ENCODE results near the gene KLHL20.
"Not testable (repeated sequence)": the region's sequence is repeated elsewhere in the genome, so short reads cannot be mapped to it uniquely, and the experiment has no call there.

DNA sequence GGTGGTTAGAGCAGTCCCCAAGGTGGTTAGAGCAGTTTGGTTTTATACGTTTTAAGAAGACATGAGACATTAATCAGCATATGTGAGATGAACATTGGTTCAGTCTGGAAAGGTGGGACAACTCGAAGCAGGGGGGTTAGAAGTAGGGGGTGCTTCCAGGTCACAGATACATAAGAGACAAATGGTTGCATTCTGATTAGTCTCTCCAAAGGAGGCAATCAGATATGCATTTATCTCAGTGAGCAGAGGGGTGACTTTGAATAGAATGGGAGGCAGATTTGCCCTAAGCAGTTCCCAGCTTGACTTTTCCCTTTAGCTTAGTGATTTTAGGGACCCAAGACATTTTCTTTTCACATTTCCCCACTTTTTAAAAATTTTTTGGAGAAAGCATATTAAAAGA is 40.3 kb upstream of the KLHL20 start:
- not testable (repeated sequence) for TF ChIP-seq POLR2A (IDR thresholded peaks at IDR 0.05)
- TF ChIP-seq, protein P1, sequence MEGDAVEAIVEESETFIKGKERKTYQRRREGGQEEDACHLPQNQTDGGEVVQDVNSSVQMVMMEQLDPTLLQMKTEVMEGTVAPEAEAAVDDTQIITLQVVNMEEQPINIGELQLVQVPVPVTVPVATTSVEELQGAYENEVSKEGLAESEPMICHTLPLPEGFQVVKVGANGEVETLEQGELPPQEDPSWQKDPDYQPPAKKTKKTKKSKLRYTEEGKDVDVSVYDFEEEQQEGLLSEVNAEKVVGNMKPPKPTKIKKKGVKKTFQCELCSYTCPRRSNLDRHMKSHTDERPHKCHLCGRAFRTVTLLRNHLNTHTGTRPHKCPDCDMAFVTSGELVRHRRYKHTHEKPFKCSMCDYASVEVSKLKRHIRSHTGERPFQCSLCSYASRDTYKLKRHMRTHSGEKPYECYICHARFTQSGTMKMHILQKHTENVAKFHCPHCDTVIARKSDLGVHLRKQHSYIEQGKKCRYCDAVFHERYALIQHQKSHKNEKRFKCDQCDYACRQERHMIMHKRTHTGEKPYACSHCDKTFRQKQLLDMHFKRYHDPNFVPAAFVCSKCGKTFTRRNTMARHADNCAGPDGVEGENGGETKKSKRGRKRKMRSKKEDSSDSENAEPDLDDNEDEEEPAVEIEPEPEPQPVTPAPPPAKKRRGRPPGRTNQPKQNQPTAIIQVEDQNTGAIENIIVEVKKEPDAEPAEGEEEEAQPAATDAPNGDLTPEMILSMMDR (IDR thresholded peaks at IDR 0.05): not testable (repeated sequence)
